COLO829 (cell line): ENCODE measurements around the gene IL17RE.

Experiments
- DNase-seq: peaks from one replicate; pipeline ENCODE4 v3.0.0; 2012; ENCODE audit warnings: low spot score

The IL17RE gene

DNA sequence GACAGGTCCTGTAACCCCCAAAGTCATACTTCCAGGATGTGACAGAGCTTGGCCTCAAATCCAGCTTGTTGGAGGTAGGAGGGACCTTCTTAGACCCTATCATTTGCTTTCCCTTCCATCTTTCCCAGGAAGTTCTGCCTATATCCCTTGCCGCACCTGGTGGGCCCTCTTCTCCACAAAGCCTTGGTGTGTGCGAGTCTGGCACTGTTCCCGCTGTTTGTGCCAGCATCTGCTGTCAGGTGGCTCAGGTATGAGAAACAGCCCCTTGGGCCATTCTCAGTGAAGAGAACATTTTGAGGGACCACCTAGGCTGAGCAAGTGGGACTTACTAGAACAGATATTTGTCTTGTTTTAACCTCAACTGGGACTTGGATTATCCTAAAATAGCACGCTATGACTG is 1.3 kb downstream of the IL17RE start:
- no peak for DNase-seq

DNA sequence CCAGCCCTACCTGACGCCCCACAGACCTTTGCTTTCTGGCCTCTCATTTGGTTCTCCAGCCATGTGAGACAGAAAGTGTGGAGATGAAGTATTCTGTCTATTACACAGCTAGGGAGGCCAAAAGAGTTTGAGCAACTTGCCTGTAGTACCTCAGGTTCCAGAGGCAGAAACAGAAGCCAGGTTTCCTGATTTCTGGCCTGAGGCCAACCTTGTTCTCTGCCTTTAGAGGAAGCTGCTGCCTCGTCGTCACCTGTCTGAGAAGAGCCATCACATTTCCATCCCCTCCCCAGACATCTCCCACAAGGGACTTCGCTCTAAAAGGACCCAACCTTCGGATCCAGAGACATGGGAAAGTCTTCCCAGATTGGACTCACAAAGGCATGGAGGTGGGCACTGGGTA is 3.8 kb downstream of the IL17RE start:
- DNase-seq = no peak

DNA sequence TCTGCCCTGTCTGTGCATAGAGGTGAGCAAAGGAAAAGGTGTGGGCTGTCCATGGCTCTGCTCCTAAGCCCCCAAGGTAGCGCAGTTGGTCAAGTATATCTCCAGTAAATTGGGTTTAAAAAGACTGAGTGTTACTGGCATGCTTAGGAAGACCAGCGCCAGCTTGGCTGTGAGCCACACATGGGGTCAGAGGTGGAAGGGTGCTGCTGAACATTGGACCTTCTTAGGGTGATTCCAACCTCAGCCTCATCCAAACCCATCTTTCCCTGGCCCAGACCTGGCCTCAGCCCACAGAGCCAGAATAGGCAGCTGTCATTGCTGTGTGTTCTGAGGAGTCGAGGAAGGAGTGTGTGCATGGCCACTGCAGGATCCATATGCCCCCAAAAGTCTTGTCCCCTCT is 5.6 kb downstream of the IL17RE start:
- no peak for DNase-seq

DNA sequence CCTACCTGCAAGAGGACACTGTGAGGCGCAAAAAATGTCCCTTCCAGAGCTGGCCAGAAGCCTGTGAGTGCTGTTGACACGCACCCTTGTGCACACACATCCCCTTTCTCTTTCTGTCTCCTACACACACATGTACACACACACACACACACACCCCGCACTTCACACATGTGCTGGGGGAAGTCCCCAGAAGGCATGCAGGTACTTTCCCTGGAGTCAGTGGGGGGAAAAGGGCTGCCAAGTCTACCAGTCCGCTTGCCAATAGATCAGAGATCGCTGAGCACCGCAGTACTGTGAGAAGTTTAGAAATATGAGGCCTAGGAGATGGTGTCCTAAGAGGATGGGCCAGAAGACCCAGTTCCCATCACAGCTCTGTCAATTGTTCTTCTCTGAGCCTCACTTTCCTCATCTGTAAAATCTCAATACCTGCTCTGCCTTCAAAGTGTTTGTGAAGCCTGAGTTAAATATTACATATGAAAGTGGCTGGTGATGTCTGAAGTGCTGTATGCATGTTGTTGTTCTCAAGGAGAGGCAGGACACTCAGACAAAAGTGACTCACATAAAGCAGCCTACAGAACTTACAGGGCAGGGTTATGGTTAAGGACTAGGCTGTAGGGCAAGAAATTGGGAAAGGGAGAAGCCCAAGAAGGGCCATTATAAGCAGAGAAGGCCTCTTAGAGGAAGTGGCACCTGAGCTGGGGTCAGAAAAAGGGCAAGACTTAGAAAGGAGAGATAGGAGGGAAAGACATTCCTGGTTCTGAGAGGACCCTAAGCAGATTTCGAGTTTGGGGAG is 6.8 kb downstream of the IL17RE start:
- DNase-seq = no peak

DNA sequence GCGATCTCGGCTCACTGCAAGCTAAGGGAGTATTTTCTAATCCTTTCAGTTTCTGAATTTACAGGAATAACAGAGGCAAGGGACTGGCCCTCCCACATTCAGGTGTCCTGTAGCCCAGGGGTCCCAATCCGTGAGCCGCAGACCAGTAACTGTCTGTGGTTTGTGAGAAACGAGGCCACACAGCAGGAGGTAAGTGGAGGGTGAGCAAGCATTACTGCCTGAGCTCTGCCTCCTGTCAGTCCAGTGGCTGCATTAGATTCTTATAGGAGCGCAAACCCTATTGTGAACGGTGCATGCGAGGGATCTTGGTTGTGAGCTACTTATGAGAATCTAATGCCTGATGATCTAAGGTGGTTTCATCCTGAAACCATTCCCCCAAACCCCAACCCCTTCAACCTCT is 9.2 kb downstream of the IL17RE start:
- DNase-seq = no peak

DNA sequence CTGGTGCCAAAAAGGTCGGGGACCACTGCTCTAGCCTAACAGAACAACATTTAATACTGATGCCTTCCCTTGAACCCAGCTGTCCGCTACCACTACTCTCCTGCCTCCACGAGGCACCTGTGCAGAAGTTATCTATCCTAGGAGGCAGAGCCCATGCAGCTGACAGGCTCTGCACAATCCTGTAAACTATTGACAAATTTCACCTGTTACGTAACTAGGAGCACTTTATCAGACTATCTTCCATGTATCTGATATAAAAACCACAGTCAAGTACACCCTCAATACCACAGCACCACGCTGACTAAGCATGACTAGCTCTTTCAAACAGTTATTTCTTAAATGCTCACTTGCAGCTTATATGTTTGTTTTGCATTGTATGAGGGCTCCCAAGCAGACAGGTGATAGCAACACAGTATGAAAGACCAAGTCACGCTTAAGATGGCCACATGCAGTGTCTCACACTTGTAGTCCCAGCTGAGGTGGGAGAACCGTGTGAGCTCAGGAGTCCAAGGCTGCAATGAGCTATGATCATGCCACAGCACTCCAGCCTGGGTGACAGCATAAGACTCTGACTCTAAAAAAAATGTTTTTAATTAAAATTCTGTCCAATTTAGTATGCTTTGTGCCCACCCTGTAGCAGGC is 9.8 kb downstream of the IL17RE start:
- no peak for DNase-seq

DNA sequence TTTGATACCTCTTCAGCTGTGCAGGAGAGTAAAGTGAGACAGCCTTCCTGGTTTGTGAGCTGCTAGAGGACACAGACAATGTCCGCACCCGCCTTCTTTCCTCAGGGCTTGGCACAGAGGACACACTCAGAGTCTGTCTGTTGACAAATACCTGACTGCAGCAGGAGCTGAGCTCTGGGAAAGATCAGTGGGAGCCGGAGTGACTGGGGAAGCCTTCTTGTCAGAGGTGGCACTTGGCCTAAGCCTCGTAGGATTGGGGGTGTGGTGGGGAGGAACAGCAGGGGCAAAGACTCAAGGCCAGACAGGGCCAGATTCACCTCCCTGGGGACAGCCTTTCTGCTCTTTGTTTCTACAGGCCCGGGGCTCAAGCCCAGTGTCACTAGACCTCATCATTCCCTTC is 11.0 kb downstream of the IL17RE start:
- no peak for DNase-seq

DNA sequence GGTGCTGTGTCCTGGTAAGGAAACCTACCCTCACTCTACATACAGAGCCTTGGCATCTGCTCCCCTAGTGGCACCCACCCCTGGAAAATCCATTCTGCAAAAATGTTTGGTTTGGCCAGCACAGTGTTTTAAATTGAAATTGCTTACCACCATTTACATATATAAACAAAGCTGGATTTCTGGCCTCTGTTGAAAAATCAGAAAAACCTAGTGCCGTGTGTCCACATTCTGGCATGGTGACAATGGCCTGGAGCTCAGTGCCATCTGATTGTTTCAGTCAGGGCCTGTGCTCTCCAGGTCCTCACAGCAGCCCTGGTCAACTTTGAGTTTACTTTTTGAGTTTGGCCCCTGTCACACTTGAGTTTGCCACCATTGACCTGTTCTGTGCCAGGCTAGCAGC is 11.4 kb downstream of the IL17RE start:
- DNase-seq = no peak

DNA sequence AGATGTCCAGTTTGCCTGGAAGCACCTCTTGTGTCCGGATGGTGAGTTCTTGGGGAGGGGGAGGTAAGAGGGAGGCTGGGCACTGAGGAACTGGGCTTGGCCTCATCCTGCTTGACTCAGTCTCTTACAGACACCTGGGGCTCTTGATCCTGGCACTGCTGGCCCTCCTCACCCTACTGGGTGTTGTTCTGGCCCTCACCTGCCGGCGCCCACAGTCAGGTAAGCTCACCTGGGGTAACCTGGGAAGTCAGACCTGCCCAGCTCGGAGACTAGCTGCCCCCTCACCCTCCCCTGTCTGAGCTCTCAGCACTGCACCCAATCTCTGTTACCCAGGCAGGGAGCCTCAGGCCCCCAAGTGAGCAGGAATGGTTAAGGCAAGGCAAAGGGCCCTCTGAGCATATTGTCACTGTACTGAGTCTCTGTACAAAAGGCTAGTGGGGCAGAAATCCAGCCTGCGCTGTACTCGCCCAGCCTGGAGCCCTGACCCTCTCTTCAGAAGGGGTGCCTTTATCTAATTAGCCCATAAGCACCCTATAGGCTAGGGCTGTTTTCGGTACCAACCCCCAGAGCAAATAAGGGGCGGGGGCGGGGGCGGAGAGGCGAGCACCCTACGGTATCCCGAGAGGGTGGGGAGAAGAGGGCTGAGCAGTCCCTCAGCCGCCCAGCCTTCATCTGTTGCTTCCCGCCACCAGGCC is 12.1 kb downstream of the IL17RE start:
- DNase-seq = no peak

DNA sequence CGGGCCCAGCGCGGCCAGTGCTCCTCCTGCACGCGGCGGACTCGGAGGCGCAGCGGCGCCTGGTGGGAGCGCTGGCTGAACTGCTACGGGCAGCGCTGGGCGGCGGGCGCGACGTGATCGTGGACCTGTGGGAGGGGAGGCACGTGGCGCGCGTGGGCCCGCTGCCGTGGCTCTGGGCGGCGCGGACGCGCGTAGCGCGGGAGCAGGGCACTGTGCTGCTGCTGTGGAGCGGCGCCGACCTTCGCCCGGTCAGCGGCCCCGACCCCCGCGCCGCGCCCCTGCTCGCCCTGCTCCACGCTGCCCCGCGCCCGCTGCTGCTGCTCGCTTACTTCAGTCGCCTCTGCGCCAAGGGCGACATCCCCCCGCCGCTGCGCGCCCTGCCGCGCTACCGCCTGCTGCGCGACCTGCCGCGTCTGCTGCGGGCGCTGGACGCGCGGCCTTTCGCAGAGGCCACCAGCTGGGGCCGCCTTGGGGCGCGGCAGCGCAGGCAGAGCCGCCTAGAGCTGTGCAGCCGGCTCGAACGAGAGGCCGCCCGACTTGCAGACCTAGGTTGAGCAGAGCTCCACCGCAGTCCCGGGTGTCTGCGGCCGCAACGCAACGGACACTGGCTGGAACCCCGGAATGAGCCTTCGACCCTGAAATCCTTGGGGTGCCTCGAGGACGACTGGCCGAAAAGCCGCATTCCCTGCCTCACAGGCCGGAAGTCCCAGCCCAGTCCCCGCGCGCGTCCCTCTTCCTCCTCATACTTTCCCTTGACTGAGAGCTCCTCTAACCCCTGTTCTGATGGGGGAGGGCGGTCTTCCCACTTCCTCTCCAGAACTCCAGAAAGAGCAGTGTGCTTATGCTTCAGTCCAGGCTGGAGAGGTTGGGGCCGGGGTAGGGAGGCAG is 12.8 kb downstream of the IL17RE start:
- no peak for DNase-seq

DNA sequence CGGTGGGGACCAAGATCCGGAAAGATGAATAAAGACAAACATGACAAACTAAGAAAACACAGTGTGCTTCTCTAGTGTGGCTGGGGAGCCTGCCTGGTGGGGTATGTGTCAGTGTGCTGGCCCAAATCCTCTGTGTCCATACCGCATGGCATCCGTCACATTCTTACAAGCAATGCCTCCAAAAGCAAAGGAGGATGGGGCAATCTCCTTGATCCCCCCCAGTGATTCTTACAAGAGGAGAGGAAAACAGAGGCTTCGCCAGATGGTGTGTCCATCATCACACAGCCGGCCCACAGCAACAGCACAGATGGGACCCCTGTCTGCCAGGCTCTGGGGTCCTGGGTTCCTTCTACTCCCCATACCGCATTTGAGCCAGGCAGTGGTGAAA is 13.7 kb downstream of the IL17RE start:
- no peak for DNase-seq

DNA sequence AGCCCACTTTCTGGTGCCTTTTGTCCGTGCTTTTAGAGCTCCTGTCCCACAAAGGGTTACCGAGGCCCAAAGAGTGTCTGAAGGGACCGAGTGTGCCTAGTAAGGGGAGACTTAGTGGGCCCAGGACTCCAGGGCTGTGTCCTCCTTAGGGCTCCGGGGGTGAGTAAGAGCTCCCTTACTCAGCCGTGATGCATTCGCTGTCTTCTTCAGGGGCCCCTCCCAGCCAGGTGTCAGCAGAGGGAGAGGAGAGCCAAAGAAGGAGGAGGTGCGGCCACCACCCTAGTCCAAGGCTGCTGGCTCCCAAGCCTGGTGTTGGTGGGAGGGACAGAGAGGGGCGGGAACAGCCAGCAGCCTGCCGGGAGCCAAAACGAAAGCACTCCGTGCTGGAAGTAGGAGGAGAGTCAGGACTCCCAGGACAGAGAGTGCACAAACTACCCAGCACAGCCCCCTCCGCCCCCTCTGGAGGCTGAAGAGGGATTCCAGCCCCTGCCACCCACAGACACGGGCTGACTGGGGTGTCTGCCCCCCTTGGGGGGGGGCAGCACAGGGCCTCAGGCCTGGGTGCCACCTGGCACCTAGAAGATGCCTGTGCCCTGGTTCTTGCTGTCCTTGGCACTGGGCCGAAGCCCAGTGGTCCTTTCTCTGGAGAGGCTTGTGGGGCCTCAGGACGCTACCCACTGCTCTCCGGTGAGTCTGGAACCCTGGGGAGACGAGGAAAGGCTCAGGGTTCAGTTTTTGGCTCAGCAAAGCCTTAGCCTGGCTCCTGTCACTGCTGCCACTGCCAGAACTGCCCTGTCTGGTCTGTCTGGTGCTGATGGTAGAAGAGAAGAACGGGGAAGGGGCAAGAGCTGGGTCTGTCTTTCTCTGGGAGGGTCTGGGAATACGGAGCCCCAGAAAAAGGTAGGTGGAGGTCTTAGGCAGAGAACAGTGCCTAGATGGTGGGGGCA is 14.4 kb downstream of the IL17RE start, which contains the start of gene IL17RC:
IL17RC (plus strand) TSS at position 365 of the 947 bp plus-strand sequence; CDS start at position 583, 218 bp downstream.
- DNase-seq = peak; percentile 54

DNA sequence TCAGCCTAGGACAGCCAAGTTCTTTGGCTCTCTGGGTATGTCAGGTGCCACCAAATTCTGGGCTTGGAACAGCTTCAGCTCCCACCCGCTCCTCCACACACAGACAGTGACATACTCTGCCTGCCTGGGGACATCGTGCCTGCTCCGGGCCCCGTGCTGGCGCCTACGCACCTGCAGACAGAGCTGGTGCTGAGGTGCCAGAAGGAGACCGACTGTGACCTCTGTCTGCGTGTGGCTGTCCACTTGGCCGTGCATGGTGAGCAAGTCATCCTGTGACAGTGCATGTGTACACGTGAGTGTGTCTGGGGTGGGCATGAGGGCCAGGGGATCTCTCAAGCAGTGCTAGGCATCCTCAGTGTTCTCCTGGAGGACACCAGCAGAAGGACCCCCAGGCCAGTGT is 15.2 kb downstream of the IL17RE start:
- no peak for DNase-seq

DNA sequence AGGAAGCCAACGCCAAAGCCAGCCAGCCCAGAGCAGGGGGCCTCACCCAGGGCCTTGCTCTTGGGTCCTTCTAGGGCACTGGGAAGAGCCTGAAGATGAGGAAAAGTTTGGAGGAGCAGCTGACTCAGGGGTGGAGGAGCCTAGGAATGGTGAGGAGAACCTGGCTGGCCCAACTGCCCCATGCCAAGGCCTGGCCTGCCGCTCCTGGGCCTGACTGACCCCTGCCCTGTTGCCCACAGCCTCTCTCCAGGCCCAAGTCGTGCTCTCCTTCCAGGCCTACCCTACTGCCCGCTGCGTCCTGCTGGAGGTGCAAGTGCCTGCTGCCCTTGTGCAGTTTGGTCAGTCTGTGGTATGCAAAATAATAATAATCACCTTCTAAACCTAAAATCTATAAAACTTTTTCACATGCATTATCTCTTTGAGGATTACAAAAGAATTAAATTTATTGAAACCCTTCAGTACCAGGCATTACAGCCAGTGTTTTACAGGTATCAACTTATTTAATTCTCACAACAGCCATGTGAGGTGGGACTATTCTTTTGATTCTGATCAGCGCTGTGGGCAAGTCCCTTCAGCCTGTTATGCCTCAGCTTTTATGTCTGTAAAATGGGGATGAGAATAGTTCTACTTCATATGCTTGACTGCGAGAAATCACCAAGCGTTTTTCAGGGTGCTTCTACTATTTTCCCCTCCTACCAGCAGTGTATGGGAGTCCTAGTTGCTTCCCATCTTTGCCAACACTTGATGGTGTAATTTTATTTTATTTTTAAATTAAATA is 15.8 kb downstream of the IL17RE start:
- DNase-seq = no peak

DNA sequence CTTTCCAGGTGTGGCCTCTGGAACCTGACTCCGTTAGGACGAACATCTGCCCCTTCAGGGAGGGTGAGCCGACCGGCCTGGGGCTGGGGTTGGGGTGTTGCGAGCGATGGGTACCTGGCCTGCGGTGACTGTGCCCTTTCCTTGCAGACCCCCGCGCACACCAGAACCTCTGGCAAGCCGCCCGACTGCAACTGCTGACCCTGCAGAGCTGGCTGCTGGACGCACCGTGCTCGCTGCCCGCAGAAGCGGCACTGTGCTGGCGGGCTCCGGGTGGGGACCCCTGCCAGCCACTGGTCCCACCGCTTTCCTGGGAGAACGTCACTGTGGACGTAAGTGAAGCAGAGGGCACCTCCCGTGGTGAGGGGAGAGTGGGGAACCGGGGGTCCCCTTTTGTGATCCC is 25.5 kb downstream of the IL17RE start:
- DNase-seq = no peak

DNA sequence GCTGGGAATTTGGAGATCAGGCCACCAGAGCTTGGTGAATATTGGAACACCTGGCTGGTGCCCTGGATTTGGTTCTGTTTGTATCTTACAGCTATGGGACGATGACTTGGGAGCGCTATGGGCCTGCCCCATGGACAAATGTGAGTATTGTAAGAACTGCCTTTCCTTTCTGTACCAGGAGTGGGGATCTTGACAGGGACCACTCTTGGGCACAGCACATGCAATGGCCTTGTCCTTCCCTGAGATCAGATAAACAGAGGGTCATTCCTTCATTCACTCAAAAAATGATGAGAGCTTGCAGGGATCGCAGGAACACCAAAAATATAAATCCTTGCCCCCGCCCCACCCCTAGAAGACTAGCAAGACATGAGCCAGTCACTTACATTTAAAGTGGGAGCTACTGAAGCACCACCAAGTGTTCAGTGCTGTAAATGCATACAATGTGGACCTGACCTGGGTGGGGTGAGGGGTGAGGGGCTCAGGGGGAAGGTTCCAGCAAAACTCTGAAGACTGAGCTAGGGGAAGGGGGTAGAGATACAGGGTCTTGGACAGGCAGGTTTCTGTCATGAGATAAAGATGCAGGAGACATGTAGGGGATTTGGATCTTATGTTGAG is 28.3 kb downstream of the IL17RE start:
- DNase-seq = no peak

DNA sequence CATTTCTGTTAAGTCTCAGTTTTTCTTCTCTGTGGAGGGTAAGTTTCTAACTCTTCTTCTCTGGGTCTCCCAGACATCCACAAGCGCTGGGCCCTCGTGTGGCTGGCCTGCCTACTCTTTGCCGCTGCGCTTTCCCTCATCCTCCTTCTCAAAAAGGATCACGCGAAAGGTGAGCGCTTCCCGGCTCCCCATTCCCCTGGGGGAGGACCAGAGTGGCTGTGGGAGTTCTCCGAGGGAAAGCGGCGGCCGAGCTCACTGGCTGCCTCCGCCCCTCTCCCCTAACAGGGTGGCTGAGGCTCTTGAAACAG is 29.8 kb downstream of the IL17RE start:
- no peak for DNase-seq

DNA sequence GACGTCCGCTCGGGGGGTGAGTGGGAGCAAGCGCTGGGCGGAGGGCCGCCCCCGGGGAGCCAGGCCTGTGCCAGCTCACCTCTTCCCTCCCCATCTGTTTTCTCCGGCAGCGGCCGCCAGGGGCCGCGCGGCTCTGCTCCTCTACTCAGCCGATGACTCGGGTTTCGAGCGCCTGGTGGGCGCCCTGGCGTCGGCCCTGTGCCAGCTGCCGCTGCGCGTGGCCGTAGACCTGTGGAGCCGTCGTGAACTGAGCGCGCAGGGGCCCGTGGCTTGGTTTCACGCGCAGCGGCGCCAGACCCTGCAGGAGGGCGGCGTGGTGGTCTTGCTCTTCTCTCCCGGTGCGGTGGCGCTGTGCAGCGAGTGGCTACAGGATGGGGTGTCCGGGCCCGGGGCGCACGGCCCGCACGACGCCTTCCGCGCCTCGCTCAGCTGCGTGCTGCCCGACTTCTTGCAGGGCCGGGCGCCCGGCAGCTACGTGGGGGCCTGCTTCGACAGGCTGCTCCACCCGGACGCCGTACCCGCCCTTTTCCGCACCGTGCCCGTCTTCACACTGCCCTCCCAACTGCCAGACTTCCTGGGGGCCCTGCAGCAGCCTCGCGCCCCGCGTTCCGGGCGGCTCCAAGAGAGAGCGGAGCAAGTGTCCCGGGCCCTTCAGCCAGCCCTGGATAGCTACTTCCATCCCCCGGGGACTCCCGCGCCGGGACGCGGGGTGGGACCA is 30.4 kb downstream of the IL17RE start:
- peak; percentile 23 for DNase-seq

DNA sequence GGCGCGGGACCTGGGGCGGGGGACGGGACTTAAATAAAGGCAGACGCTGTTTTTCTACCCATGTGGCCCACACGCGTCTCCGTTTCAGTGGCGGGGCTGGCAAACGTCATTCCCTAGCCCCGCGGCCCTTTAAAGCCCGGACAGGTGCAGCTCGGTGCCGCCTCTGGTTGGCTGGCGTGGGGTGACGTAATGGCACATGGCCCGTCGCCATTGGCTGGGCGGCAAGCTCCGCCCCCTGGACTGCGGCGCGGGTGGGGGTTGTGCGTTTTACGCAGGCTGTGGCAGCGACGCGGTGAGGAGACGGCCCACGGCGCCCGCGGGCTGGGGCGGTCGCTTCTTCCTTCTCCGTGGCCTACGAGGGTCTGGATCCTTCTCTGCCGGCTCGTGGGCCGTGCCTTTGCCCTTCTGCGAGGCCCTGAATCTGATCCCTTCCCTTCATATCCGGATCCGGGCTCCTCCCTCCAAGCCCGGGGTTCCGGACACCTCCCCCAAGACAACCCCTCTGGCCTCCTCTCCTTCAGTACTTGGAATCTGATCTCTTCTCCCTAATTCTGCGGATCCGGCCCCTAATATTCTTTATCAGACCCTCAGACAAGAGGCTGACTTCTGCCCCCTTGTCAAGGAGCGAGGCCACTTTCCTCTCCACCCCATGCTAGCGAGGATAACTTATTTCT is 31.1 kb downstream of the IL17RE start, which contains the start of gene CRELD1:
CRELD1 (plus strand) TSS at position 274 of the 674 bp plus-strand sequence. CDS start 605 bp downstream, outside the sequence.
- DNase-seq = peak; percentile 43
